ENCODE data around the gene CCDC187. TPM values are rescaled to one million over a fixed set of nuclear protein-coding genes. Genes with fewer than 3 reads are reported as not detected.

Gene CCDC187
- total RNA-seq, 8 experiments from 2014 or later: 0.07 to 1.2 (median 0.19) TPM

DNA sequence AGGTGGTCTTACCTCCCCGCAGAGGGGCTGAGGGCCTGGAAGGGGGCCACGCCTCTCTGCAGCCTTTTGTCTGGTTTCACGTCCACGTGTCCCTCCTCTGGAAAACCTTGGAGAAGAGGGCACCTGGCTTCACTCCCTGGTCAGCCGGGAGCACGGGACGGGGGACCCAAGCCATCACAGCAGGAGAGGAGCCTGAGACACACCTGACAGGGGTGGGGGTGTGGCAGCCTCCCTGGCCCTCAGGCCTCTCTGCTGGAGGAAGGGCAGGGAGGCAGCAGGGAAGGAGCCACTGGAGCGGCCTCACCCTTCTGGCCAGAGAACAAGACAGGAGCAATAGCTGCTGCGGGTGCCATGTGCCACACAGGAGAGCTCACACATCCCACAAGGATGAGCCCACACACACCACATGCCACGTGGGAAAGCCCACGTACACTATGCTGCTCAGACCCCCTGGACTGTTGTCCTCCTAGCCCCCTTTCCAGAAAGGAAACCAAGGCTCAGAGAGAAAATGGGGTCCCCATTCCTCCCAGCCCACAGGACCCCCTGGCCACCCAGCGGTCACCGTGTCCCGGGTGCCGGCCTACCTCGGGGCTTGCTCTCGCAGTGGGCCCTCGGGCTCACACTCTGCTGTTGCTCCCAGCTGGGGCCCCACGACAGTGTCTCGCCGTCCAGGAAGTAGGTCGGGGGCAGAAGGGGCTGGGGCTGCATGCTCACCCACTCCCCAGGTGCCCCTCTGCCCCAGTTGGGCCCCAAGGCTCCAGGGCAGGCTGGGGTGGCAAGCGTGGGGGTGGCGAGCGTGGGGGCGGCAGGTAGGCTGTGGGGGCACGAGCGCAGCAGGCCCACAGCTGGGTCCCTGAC, 18.2 kb downstream of the CCDC187 start:
- Histone ChIP-seq H3K4me3 (no peak overlapping the region), H3K27ac (no peak overlapping the region), H3K4me1 (replicated peaks in 1 of 2) (peaks cover 7 to 21% of the 10 kb centered on the region in 2 donors)
- in situ Hi-C loops (cut with MboI; ENCODE audit: low pct_unique_long_range_greater_than_20kb in 2 of 9, low sequenced_read_pairs in 9 of 9, unreplicated experiment in 9 of 9): loop anchor here in 1 of 9 experiments (10.0 kb wide), 1 partner anchor 141 kb away; no protein-coding TSS in a partner anchor
- 63 to 80% methylated on average over 4 of the region's 28 CpGs; no CpG with 5 or more reads in 8 of the 10 experiments for WGBS, 10 experiments
- no peak for ATAC-seq (replicated peaks in 6 of 8)

DNA sequence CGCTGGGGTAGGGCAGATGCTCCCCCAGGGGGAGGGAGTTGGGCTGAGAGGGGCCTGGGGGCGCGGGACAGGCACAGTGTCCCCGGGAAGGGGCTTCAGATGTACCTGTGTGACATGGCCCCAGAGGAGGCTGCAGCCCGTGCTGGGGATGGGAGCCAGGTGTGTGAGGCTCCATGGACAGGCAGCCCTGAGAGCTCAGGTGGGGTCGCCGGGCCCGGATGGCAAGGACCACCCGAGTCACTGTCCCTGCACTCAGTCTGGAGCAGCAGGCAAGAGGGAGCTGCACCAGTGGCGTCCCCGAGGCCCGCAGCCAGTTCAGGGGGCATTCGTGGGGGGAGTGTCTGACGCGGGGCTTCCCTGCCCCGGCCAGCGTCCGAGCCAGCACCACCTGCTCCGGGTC, 18.9 kb downstream of the CCDC187 start:
- no peak overlapping the region for H3K4me3 ChIP-seq
- H3K27ac ChIP-seq: no peak overlapping the region
- no peak for ATAC-seq (replicated peaks in 6 of 8)
- WGBS, 10 experiments: 53 to 87% methylated on average over 2 to 3 of the region's 19 CpGs; no CpG with 5 or more reads in 8 of the 10 experiments
- peaks cover 7 to 18% of the 10 kb centered on the region in 2 donors for H3K4me1 ChIP-seq (replicated peaks in 1 of 2)
- in situ Hi-C loops (cut with MboI; ENCODE audit: low pct_unique_long_range_greater_than_20kb in 2 of 9, low sequenced_read_pairs in 9 of 9, unreplicated experiment in 9 of 9): loop anchor here in 1 of 9 experiments (10.0 kb wide), 1 partner anchor 140 kb away; no protein-coding TSS in a partner anchor

DNA sequence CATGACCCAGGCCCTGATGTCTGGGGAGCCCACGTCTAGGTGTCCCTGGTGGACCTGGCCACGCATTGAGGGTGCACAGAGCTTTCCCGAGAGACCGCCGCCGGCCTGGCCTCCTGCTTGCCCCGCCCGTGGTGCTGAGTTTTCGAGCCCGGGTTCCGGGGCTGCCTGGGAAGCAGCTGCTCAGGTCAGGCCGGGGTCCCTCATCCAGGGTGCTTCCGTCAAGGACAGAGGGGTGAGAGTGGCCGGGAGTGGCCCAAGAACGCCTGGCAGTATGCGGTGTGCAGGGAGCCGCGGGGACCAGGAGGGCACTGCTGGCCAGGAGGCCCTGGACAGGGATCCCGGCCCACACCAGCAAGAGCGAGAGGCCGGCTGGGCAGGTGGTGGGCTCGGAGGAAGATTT, 19.6 kb downstream of the CCDC187 start:
- no peak for ATAC-seq (replicated peaks in 6 of 8)
- WGBS, 10 experiments: 17 to 100% (median 67%) methylated on average over 2 to 4 of the region's 22 CpGs; no CpG with 5 or more reads in 6 of the 10 experiments
- in situ Hi-C loops (cut with MboI; ENCODE audit: low pct_unique_long_range_greater_than_20kb in 2 of 9, low sequenced_read_pairs in 9 of 9, unreplicated experiment in 9 of 9): loop anchor here in 1 of 9 experiments (10.0 kb wide), 1 partner anchor 140 kb away; no protein-coding TSS in a partner anchor
- Histone ChIP-seq H3K27ac (no peak overlapping the region), H3K4me1 (replicated peaks in 1 of 2) (peaks cover 7 to 18% of the 10 kb centered on the region in 2 donors), H3K4me3 (no peak overlapping the region)

DNA sequence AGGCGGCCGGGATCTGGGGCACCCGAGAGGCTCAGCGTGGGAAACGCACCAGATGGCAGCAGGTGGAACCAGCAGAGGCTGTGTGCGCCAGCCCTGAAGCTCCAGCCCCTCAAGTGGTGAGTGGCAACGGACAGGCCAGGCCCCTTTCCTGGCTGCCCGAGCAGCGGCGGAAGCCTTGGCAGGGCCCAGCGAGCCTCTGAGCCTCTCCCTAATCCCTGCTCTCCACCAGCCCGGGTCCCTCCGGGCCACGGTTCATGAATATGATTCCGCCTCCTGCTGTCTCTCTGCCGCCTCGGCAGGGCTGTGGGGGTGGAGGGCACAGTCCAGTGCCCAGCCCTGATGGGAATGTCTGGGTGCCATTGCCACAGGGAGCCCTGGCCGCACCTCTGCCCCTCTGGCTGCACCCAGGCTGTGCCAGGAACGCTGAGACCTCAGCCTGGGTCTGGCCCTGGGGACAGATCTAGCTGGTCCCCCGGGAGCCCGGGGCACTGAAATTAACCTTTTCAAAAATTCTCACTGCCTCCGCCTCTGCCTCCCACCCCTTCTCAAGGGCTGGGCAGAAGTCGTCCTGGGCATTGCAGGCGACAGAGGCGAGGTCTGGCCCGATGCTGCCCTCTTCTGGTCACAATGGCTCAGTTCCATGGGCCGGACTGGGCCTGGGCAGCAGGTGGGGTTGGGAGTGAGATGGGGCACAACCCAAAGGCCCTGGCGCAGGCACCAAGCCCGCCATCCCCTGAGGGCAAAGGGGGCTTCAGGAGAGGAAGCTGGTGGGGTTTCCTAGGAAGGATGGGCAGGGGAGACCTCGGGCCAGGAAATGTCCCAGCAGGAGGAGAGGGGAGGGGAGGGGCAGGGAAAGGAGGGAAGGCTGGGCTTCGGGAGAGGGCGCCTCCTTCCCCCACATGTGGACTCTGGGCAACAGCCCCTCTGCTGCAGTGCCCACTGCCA, 20.3 kb downstream of the CCDC187 start:
- Histone ChIP-seq H3K4me1 (replicated peaks in 1 of 2) (peaks cover 7 to 18% of the 10 kb centered on the region in 2 donors), H3K4me3 (no peak overlapping the region), H3K27ac (no peak overlapping the region)
- peak; percentile 92 to 100 (median 98) for ATAC-seq (replicated peaks in 6 of 8)
- in situ Hi-C loops (cut with MboI; ENCODE audit: low pct_unique_long_range_greater_than_20kb in 2 of 9, low sequenced_read_pairs in 9 of 9, unreplicated experiment in 9 of 9): loop anchor here in 1 of 9 experiments (10.0 kb wide), 1 partner anchor 139 kb away; no protein-coding TSS in a partner anchor
- 0 to 55% (median 11%) methylated on average over 1 to 17 of the region's 32 CpGs; no CpG with 5 or more reads in 5 of the 10 experiments for WGBS, 10 experiments

DNA sequence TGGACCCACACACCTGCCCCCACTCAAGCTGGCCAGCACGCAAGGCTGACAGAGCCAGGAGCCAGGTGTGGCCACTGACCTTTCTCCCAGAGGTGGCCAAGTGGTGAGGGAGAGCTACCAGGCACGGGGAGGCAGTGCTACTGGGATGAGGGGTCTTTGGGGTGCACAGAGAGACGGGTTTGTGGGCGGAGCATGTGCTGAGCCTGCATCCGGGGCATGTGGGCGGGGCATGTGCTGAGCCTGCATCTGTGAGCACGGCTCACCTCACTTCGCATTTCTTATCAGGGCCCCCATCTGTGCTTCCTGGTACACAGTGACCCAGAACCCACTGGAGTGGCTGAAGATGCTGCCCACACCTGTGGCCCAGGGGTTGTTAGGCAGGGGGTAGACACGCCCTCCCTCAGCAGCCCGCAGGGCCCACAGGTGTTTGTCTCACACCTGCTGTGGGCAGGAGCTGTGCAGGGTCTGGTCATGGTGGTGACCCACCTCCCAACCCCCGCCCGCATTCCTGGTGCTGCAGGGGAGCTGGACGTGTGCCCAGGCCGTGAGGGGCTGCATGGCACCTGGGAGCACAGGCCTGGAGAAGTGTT, 21.5 kb downstream of the CCDC187 start:
- ATAC-seq (replicated peaks in 6 of 8): no peak
- Histone ChIP-seq H3K4me3 (no peak overlapping the region), H3K27ac (no peak overlapping the region), H3K4me1 (replicated peaks in 1 of 2) (peaks cover 7 to 18% of the 10 kb centered on the region in 2 donors)
- 40% methylated on average over 1 of the region's 14 CpGs; no CpG with 5 or more reads in 9 of the 10 experiments for WGBS, 10 experiments
- in situ Hi-C loops (cut with MboI; ENCODE audit: low pct_unique_long_range_greater_than_20kb in 2 of 9, low sequenced_read_pairs in 9 of 9, unreplicated experiment in 9 of 9): loop anchor here in 1 of 9 experiments (10.0 kb wide), 1 partner anchor 138 kb away; no protein-coding TSS in a partner anchor

DNA sequence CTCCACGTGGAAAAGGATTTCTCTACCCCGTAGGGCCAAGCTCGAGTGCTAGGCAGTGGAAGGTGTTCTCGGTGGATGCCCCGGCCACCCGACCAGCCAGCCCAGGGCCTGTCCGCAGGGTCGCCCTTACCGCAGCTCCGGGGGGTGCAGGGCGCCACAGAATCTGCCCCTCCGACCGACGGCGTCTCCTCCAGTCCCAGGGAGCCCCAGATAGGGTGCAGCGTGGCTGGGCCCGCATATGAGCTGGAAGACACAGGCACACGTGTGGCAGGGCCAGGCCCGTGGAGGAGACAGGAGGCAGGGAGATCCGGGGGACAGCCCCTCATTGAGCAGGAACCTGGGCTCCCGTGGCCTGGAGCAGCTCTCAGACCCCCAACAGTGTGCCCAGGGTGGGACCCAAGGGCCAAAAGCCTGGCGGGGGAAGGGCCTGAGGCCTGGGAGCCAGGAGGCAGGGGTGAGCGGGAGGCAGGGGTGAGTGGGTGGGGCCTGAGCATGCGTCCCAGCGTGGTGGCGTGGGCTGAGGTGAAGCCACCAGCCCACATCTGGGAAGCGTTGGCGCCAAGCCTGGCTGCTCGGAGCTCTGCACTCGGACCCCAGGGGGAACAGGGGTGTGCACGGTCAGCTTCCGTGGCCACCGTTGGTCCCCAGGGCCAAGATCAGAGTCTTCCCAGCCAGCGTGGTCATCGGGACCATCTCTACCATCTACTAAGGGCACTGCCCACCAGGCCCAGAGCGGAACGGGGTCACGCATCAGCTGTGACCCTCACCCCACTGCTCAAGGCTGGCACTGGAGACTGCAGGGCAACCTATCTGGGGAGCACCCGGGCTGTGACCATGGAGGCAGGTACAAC, 22.2 kb downstream of the CCDC187 start:
- ATAC-seq (replicated peaks in 6 of 8): no peak
- in situ Hi-C loops (cut with MboI; ENCODE audit: low pct_unique_long_range_greater_than_20kb in 2 of 9, low sequenced_read_pairs in 9 of 9, unreplicated experiment in 9 of 9): loop anchor here in 1 of 9 experiments (10.0 kb wide), 1 partner anchor 137 kb away; no protein-coding TSS in a partner anchor
- Histone ChIP-seq H3K27ac (no peak overlapping the region), H3K4me3 (no peak overlapping the region), H3K4me1 (replicated peaks in 1 of 2) (peaks cover 7 to 18% of the 10 kb centered on the region in 2 donors)
- 50 to 80% (median 73%) methylated on average over 2 to 8 of the region's 39 CpGs; no CpG with 5 or more reads in 7 of the 10 experiments for WGBS, 10 experiments

DNA sequence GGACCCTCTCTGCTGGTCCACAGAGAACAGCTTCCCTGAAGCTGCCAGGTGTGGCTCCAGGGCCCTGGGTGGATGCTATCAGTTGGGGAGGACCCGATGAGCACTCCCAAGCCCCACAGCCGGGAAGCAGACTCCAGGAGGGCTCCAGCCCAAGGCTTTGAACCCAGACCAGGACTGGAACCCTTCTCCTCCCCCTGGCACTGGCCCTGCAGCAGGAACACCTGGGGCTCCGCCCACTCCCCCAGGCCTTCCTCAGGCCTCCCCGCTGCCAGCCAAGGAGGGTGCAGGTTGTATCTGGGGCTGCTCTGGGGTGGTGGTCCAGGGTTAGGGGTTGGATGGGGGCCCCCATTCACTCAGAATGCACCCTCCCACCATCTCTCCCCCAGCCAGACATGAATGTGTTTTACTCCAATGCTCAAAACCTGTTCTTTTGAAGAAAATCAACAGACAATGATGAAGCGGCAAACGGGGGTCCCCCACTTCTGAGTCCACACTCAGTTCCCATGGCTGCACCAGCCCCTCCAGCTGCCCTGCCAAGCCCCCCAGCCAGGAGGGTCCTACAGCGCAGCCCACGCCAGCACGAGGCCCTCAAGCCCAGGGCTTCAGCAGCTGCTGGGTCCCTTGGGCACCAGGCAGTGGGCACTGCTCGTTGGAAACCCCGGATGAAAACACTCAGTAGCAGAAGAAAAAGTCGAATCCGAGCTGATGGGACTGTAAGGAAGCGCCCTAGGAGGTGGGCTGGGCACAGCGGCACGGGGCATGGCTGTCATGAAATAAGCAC, 23.2 kb downstream of the CCDC187 start:
- Histone ChIP-seq H3K4me3 (no peak overlapping the region), H3K4me1 (replicated peaks in 1 of 2) (peaks cover 7 to 18% of the 10 kb centered on the region in 2 donors), H3K27ac (no peak overlapping the region)
- no peak for ATAC-seq (replicated peaks in 6 of 8)
- WGBS, 10 experiments: 60 to 93% (median 81%) methylated on average over 2 to 6 of the region's 16 CpGs; no CpG with 5 or more reads in 6 of the 10 experiments
- in situ Hi-C loops (cut with MboI; ENCODE audit: low pct_unique_long_range_greater_than_20kb in 2 of 9, low sequenced_read_pairs in 9 of 9, unreplicated experiment in 9 of 9): loop anchor here in 1 of 9 experiments (10.0 kb wide), 1 partner anchor 136 kb away; no protein-coding TSS in a partner anchor

DNA sequence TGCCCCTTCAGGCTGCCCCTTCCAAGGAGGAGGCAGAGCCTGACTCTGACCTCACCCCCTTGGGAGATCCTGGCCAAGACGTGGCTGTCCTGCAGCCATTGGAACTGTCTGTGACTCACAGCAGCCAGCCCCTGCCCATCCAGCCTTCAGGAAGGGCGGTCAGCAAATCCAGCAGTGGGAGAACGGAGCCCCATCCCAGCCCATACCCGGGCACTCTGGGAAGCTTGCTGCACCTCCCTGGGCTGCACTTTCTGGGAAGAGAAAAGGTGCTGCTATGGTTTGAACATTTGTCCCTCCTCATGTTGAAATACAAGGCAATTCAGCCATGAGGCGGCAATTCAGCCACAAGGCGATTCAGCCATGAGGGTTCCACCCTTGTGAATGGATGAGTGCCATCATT, 24.4 kb downstream of the CCDC187 start:
- Histone ChIP-seq H3K4me3 (no peak overlapping the region), H3K4me1 (replicated peaks in 1 of 2) (peaks cover 9 to 12% of the 10 kb centered on the region in 2 donors), H3K27ac (no peak overlapping the region)
- in situ Hi-C loops (cut with MboI; ENCODE audit: low pct_unique_long_range_greater_than_20kb in 2 of 9, low sequenced_read_pairs in 9 of 9, unreplicated experiment in 9 of 9): no loop called here
- no peak for ATAC-seq (replicated peaks in 6 of 8)
- 71 to 100% (median 96%) methylated on average over 1 to 6 of the region's 6 CpGs; no CpG with 5 or more reads in 4 of the 10 experiments for WGBS, 10 experiments

DNA sequence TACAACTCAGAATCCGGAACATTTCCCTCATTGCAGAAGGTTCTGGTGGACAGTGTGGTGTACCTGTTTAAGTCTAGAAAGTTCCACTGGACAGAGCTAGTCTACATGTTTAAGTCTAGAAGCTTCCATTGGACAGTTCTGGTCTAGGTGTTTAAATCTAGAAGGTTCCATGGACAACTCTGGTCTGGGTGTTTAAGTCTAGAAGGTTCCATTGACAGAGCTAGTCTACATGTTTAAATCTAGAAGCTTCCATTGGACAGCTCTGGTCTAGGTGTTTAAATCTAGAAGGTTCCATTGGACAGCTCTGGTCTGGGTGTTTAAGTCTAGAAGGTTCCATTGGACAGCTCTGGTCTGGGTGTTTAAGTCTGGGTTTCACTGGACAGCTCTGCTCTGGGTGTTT, 25.0 kb downstream of the CCDC187 start:
- H3K4me3 ChIP-seq: no peak overlapping the region
- in situ Hi-C loops (cut with MboI; ENCODE audit: low pct_unique_long_range_greater_than_20kb in 2 of 9, low sequenced_read_pairs in 9 of 9, unreplicated experiment in 9 of 9): no loop called here
- 17 to 83% (median 58%) methylated on average over 1 of the region's 1 CpG; no CpG with 5 or more reads in 6 of the 10 experiments for WGBS, 10 experiments
- H3K4me1 ChIP-seq (replicated peaks in 1 of 2): peaks cover 6 to 8% of the 10 kb centered on the region in 2 donors
- no peak for ATAC-seq (replicated peaks in 6 of 8)
- H3K27ac ChIP-seq: no peak overlapping the region

DNA sequence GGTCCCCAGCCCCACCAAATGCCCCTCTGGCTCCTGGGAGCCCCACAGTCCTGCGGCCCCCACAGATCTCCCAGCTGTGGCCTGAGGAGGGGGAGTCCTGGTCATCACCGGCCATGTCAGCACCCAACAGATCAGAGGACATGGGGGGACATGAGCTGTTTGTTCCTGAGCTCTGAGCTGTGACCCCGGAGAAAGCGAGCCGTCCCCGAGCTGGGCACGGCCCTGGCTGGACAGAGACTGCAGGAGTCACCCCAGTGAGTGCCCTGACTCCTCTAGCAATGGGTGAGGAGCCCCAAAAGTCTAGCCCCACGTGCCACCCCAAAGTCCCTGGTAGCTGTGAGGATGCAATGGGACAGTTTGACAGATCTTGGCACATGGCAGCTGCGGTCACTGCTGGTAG, 25.7 kb downstream of the CCDC187 start:
- Histone ChIP-seq H3K4me1 (replicated peaks in 1 of 2) (peaks cover 0 to 2% of the 10 kb centered on the region in 2 donors), H3K4me3 (no peak overlapping the region), H3K27ac (no peak overlapping the region)
- no peak for ATAC-seq (replicated peaks in 6 of 8)
- in situ Hi-C loops (cut with MboI; ENCODE audit: low pct_unique_long_range_greater_than_20kb in 2 of 9, low sequenced_read_pairs in 9 of 9, unreplicated experiment in 9 of 9): no loop called here
- WGBS, 10 experiments: 20 to 100% (median 67%) methylated on average over 1 to 3 of the region's 9 CpGs; no CpG with 5 or more reads in 6 of the 10 experiments

DNA sequence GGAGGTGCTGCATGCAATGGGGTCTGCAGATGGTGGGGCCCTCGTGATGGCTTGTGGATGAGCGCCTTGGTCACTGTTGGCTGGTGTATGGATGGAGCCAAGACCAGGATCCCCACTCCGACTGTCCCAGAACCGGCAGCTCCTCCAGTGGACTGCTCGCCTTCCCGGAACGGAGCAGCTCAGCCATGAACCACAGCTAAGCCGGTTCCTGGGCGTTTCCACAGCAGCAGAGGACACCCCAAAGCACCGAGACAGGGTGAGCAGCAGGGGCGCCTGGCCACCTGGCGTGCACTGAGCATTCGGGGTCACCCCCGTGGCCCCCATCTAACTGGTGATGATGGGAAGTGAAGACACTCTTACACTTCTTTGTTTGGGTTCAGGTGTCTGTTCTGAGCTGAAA, 26.1 kb downstream of the CCDC187 start:
- no peak overlapping the region for H3K27ac ChIP-seq
- 45 to 85% (median 65%) methylated on average over 2 to 8 of the region's 14 CpGs; no CpG with 5 or more reads in 6 of the 10 experiments for WGBS, 10 experiments
- no peak overlapping the region for H3K4me3 ChIP-seq
- ATAC-seq (replicated peaks in 6 of 8): no peak
- in situ Hi-C loops (cut with MboI; ENCODE audit: low pct_unique_long_range_greater_than_20kb in 2 of 9, low sequenced_read_pairs in 9 of 9, unreplicated experiment in 9 of 9): no loop called here
- peaks cover 2 to 3% of the 10 kb centered on the region in 2 donors for H3K4me1 ChIP-seq (replicated peaks in 1 of 2)
